Common myeloid progenitor, CD34-positive (primary cell): ENCODE results near the gene MED20.

Experiments used
- CTCF ChIA-PET: fragments of 350-600 bp; sonication (Branson Sonifier 250); formaldehyde crosslinking; loops from one replicate; lab custom pipeline; 2021; ENCODE audit warnings: antibody characterized with exemption; lab: Charles Lee
- POLR2A ChIA-PET: fragments of 350-600 bp; sonication (Branson Sonifier 250); formaldehyde crosslinking; loops from one replicate; lab custom pipeline; 2021; ENCODE audit warnings: antibody characterized with exemption; lab: Charles Lee
- DNase-seq, 3 donors: peaks; one replicate each; pipeline versions ENCODE4 v3.0.0 to v3.0.0-alpha.2; 2013
- H3K27ac ChIP-seq, 2 experiments: 1 replicate in 1 of 2; 2 replicates in 1 of 2; pipeline ENCODE4 v1.7.0; 2013; ENCODE audit warnings: inconsistent platforms in 2 of 2, low read length in 2 of 2, mild to moderate bottlenecking in 2 of 2, low read depth in 1 of 2, moderate library complexity in 1 of 2; ENCODE audit not compliant: severe bottlenecking in 2 of 2, insufficient read depth in 1 of 2, poor library complexity in 1 of 2
- H3K27me3 ChIP-seq, 5 experiments: replicated peaks in 2 of 5; 1 replicate in 3 of 5; 2 replicates in 2 of 5; pipeline versions ENCODE4 v1.6.1 to v1.7.0; 2013; ENCODE audit warnings: low read length in 4 of 5, mild to moderate bottlenecking in 2 of 5, moderate library complexity in 2 of 5, inconsistent platforms in 1 of 5; ENCODE audit not compliant: insufficient read depth in 5 of 5, control insufficient read depth in 4 of 5
- H3K36me3 ChIP-seq, 4 experiments: 1 replicate in 2 of 4; 2 replicates in 2 of 4; pipeline versions ENCODE4 v1.6.1 to v1.7.0; 2013; ENCODE audit warnings: low read length in 3 of 4, control low read depth in 1 of 4, mild to moderate bottlenecking in 1 of 4; ENCODE audit not compliant: control insufficient read depth in 4 of 4, insufficient read depth in 4 of 4
- H3K4me1 ChIP-seq, 4 experiments: 1 replicate in 3 of 4; 2 replicates in 1 of 4; pipeline versions ENCODE4 v1.6.1 to v1.7.1; 2013; ENCODE audit warnings: low read length in 3 of 4, mild to moderate bottlenecking in 3 of 4, control low read depth in 1 of 4, inconsistent platforms in 1 of 4, moderate library complexity in 1 of 4; ENCODE audit not compliant: control insufficient read depth in 4 of 4, insufficient read depth in 4 of 4; ENCODE audit errors: control extremely low read depth in 1 of 4
- H3K4me3 ChIP-seq, 7 experiments: 1 replicate in 4 of 7; 2 replicates in 3 of 7; pipeline versions ENCODE4 v1.5.1 to v1.7.0; 2013; ENCODE audit warnings: mild to moderate bottlenecking in 7 of 7, low read length in 6 of 7, moderate library complexity in 6 of 7, inconsistent platforms in 2 of 7, low read depth in 2 of 7, control low read depth in 1 of 7; ENCODE audit not compliant: insufficient read depth in 4 of 7, control insufficient read depth in 1 of 7; ENCODE audit errors: extremely low read depth in 1 of 7
- H3K9me3 ChIP-seq, 5 experiments: 1 replicate in 4 of 5; 2 replicates in 1 of 5; pipeline versions ENCODE4 v1.6.1 to v1.7.1; 2013; ENCODE audit warnings: low read length in 4 of 5, mild to moderate bottlenecking in 2 of 5, inconsistent platforms in 1 of 5, low read depth in 1 of 5, moderate library complexity in 1 of 5; ENCODE audit not compliant: control insufficient read depth in 4 of 5, insufficient read depth in 2 of 5; ENCODE audit errors: control extremely low read depth in 1 of 5
- WGBS: methylation state at CpG from one replicate; pipeline ENCODE4 v1.1.5; 2013; ENCODE audit not compliant: insufficient coverage; 5-methylcytosine and 5-hydroxymethylcytosine counted together

Gene MED20

DNA sequence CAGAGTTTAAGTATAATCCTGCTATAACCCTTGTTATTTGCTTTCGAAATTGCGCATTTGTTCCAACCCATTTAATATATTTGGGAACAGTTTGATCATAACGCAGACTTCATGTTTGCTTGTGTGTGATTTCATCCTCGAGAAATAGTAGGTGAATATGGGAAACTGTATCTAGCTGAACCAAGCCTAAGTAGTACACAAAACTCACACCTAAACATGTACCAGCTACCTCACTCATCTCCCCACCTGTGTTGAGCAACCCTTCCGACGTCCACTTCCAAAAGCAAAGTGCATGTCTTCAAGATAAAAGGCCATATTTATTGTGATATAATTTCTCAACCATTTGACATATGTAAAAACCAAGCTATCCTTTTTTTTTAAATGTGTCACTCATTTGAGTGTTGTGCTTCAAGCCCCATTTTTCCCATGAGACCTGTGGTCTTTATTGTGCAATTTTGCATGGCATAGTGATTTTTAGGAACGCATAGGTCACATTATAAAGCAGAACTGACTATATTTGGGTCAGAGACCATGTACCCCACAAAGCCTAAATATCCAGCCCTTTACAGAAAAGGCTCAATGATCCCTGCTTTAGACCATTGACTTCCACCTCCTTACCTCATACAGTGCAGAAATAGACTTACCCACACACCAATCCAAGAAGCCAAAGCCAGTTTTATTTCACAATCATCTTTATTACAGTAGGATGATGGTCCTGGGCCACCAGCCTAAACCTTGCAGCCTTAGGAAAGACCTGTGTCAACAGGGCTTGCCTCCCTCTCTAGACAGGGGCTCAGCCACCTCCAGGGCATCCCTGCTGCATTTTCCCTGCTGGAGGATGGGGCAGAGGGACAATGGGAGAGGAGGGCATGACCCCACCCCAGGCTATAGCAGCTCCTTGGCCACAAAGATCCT, 13.6 kb upstream of the MED20 start:
- 100% methylated on average over 1 of the region's 7 CpGs for WGBS
- DNase-seq = no peak
- peaks cover 20 to 55% (median 54%) of the 10 kb centered on the region in 4 experiments for H3K4me1 ChIP-seq
- H3K27ac ChIP-seq = peak overlapping the region in 1 of 2 experiments; percentile 16
- peak overlapping the region in 2 of 7 experiments; percentile 11 to 55 for H3K4me3 ChIP-seq
- H3K27me3 ChIP-seq = no peaks in the 10 kb centered on the region
- ChIA-PET POLR2A (interaction anchor here (0.6 to 0.8 kb wide), 2 partner anchors 12 to 33 kb away, joined by 3 read pairs; no protein-coding TSS in a partner anchor), CTCF (interaction anchor here (0.6 to 14.6 kb wide), 9 partner anchors 9 to 1363 kb away, joined by 3 to 180 read pairs (median 3); partner anchors contain the start of genes BYSL, MED20 and TAF8)
- H3K36me3 ChIP-seq = peaks cover 12 to 80% (median 49%) of the 10 kb centered on the region in 4 experiments
- H3K9me3 ChIP-seq = no peaks in the 10 kb centered on the region

DNA sequence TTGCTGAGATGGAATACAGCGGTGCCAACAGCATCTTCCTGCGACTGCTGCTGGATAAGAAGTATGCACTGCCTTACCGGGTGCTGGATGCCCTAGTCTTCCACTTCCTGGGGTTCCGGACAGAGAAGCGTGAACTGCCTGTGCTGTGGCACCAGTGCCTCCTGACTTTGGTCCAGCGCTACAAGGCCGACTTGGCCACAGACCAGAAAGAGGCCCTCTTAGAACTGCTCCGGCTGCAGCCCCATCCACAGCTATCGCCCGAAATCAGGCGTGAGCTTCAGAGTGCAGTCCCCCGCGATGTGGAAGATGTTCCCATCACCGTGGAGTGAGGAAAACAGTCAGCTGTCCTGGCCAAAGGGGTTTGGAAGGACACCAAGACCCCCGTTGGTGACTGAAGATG, 11.4 kb upstream of the MED20 start:
- Histone ChIP-seq H3K27me3 (no peaks in the 10 kb centered on the region), H3K9me3 (no peaks in the 10 kb centered on the region), H3K36me3 (peaks cover 22 to 94% (median 67%) of the 10 kb centered on the region in 4 experiments), H3K4me1 (peaks cover 7 to 33% (median 33%) of the 10 kb centered on the region in 4 experiments), H3K4me3 (no peak overlapping the region), H3K27ac (no peak overlapping the region)
- ChIA-PET CTCF (interaction anchor here (0.6 to 14.6 kb wide), 6 partner anchors 7 to 112 kb away, joined by 3 to 180 read pairs (median 3); partner anchors contain the start of genes BYSL, MED20 and TAF8), POLR2A (interaction anchor here (1.0 kb wide), 1 partner anchor 11 kb away, joined by 4 read pairs; the partner anchor contains the start of genes BYSL and MED20)
- no peak for DNase-seq
- WGBS = 96% methylated on average over 15 of the region's 15 CpGs

DNA sequence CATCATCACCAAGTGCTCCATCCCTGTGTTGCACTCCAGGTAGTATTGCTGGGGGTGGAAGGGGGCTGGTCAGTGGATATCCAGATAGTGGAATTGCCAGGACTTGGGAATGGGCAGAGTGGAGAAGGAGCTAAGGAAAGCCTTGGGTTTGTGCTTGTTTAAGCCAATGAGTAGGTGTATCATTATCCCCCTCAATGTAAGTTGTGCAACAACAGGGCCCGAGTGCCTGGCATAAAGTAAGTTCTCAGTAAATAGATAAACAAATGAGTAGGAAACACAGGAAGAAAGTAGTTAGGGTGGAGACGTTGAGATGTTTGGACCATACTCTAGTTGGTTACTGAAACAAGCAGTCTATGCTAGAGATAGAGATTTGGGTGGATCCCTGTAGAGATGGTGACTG, 10.9 kb upstream of the MED20 start:
- H3K9me3 ChIP-seq = no peaks in the 10 kb centered on the region
- H3K27ac ChIP-seq = no peak overlapping the region
- H3K27me3 ChIP-seq = no peaks in the 10 kb centered on the region
- peaks cover 4 to 28% (median 27%) of the 10 kb centered on the region in 4 experiments for H3K4me1 ChIP-seq
- H3K36me3 ChIP-seq = peaks cover 26 to 94% (median 70%) of the 10 kb centered on the region in 4 experiments
- WGBS = 90% methylated on average over 2 of the region's 2 CpGs
- ChIA-PET CTCF (interaction anchor here (1.1 to 2.6 kb wide), 4 partner anchors 10 to 113 kb away, joined by 3 to 14 read pairs (median 4); partner anchors contain the start of genes BYSL and MED20), POLR2A (no interaction called here)
- no peak for DNase-seq
- no peak overlapping the region for H3K4me3 ChIP-seq

DNA sequence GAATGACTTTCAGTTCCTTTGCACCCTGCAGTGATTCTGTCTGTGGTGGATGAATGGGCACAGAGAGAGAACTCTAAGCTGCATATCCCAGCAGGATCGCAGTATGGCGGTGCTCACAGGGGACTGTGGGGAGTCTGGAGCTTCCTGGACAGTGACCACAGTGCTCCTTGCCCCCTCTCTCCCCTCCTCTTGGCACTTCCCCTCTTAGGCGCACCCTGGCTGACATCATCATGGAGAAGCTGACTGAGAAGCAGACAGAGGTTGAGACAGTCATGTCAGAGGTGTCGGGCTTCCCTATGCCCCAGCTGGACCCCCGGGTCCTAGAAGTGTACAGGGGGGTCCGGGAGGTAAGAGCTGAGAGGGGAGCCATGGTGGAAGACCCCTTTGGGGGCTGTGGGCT, 9.0 kb upstream of the MED20 start:
- Histone ChIP-seq H3K36me3 (peaks cover 27 to 85% (median 66%) of the 10 kb centered on the region in 4 experiments), H3K9me3 (no peaks in the 10 kb centered on the region), H3K27ac (no peak overlapping the region), H3K4me3 (no peak overlapping the region), H3K4me1 (peaks cover 0 to 9% (median 9%) of the 10 kb centered on the region in 4 experiments), H3K27me3 (no peaks in the 10 kb centered on the region)
- CTCF ChIA-PET = interaction anchor here (0.9 to 10.9 kb wide), 7 partner anchors 7 to 115 kb away, joined by 3 to 119 read pairs (median 3); partner anchors contain the start of genes BYSL, CCND3 and MED20
- POLR2A ChIA-PET = no interaction called here
- 91% methylated on average over 4 of the region's 6 CpGs for WGBS
- DNase-seq = no peak

DNA sequence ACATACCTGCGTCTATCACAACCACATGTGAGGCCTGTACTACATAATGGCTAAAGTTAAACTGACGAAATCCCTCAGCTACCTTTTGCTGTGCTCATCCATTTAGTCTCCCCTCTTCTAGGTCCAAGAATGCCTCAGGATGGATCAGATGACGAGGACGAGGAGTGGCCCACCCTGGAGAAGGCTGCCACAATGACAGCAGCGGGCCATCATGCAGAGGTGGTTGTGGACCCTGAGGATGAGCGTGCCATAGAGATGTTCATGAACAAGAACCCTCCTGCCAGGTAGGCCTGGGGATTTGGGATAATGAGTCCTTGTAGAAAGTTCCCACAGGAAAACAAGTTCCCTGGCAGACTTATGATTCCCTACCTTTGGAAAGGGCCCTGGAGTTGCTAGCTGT, 6.3 kb upstream of the MED20 start:
- ChIA-PET POLR2A (no interaction called here), CTCF (interaction anchor here (0.6 to 10.9 kb wide), 6 partner anchors 10 to 114 kb away, joined by 3 to 119 read pairs (median 3); partner anchors contain the start of gene CCND3)
- Histone ChIP-seq H3K9me3 (no peaks in the 10 kb centered on the region), H3K36me3 (peaks cover 23 to 72% (median 53%) of the 10 kb centered on the region in 4 experiments), H3K4me3 (no peak overlapping the region), H3K27me3 (no peaks in the 10 kb centered on the region), H3K27ac (no peak overlapping the region), H3K4me1 (peaks cover 6 to 15% (median 14%) of the 10 kb centered on the region in 4 experiments)
- DNase-seq = no peak
- 92% methylated on average over 6 of the region's 6 CpGs for WGBS

DNA sequence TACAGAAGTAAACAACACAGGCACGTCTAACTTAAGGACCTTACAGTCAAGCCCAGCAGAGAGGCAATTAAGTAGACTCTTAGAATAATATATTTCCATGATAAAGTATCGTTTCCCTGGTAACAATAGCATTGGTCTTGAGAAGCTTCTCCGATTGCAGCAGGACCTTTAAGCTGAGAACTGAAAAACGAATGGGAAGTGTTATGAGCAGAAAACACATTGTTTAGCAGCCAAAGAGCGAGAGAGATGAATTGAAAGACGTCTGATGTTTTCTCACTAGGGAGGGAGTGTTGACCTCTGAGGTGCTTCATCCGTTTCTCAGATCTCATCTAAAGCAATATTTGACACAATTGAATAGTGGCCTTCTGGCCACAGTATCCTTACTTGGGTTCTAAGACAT, 1.2 kb upstream of the MED20 start:
- Histone ChIP-seq H3K4me3 (peak overlapping the region in 6 of 7 experiments; percentile 87 to 100 (median 99)), H3K27ac (peak overlapping the region; percentile 96 to 97), H3K9me3 (no peaks in the 10 kb centered on the region), H3K36me3 (peaks cover 3 to 25% (median 9%) of the 10 kb centered on the region in 4 experiments), H3K27me3 (no peaks in the 10 kb centered on the region), H3K4me1 (peaks cover 20 to 38% (median 27%) of the 10 kb centered on the region in 4 experiments)
- WGBS = 21% methylated on average over 4 of the region's 7 CpGs
- DNase-seq = no peak
- CTCF ChIA-PET = interaction anchor here (1.0 to 10.9 kb wide), 7 partner anchors 8 to 135 kb away, joined by 3 to 119 read pairs (median 4); partner anchors contain the start of genes CCND3, TAF8, TOMM6 and USP49
- POLR2A ChIA-PET = interaction anchor here (0.6 to 1.9 kb wide), 4 partner anchors 11 to 166 kb away, joined by 3 to 4 read pairs (median 4); no protein-coding TSS in a partner anchor
